ENCODE data around the gene LMBRD2. TPM values are rescaled to one million over a fixed set of nuclear protein-coding genes. Genes with fewer than 3 reads are reported as not detected.

The LMBRD2 gene
- total RNA-seq, 1 donor from 2014 or later = 6.4 TPM

- H3K36me3 Mint-ChIP-seq (ENCODE audit: low read depth, unreplicated experiment) = peaks cover 4% of the 10 kb centered on the region
- H3K4me3 ChIP-seq (ENCODE audit: insufficient read depth, low read depth, low read length) = peak overlapping the region; percentile 88
- H4K20me1 ChIP-seq (ENCODE audit: insufficient read depth, low read length) = no peaks in the 10 kb centered on the region
- FAIRE-seq = no peak
- peak overlapping the region; percentile 92 for H2AFZ ChIP-seq (ENCODE audit: low read depth, low read length)
- TF ChIP-seq CTCF (IDR thresholded peaks at IDR 0.05; ENCODE audit: insufficient read depth, low read depth, low read length) = no peak
- TF ChIP-seq EZH2 (IDR thresholded peaks at IDR 0.05; ENCODE audit: insufficient read depth, low read length) = no peak
- DNase-seq (ENCODE audit: low read depth) = peak; percentile 30
- peak overlapping the region; percentile 94 for H3K4me3 Mint-ChIP-seq (ENCODE audit: unreplicated experiment)
- peaks cover 15% of the 10 kb centered on the region for H3K4me1 Mint-ChIP-seq (ENCODE audit: low read depth, unreplicated experiment)
- H3K36me3 ChIP-seq (ENCODE audit: insufficient read depth, low read length) = no peaks in the 10 kb centered on the region
- H3K9me3 Mint-ChIP-seq (ENCODE audit: unreplicated experiment) = peaks cover 2% of the 10 kb centered on the region
- peak overlapping the region; percentile 88 for H3K4me2 ChIP-seq (ENCODE audit: low read length)
- peak overlapping the region; percentile 87 for H3K9ac ChIP-seq (ENCODE audit: low read length)
- H3K27ac Mint-ChIP-seq (ENCODE audit: unreplicated experiment) = peak overlapping the region; percentile 48
- peak overlapping the region; percentile 6 for H3K27ac ChIP-seq (ENCODE audit: low read depth, low read length)
- no peaks in the 10 kb centered on the region for H3K9me3 ChIP-seq (ENCODE audit: insufficient read depth, low read depth, low read length)
- peaks cover 39% of the 10 kb centered on the region for H3K79me2 ChIP-seq (ENCODE audit: insufficient read depth, low read length)
- H3K27me3 Mint-ChIP-seq (ENCODE audit: low read depth, unreplicated experiment) = no peaks in the 10 kb centered on the region
- H3K4me1 ChIP-seq (ENCODE audit: insufficient read depth, low read length) = peaks cover 17% of the 10 kb centered on the region
- H3K27me3 ChIP-seq (ENCODE audit: insufficient read depth, low read length) = no peaks in the 10 kb centered on the region
These were observed 832 bp downstream of the LMBRD2 start for GRCh38 chr5:36150676-36151433.

GRCh38 chr5:36147681-36148080 lies 4.0 kb downstream of the LMBRD2 start:
- H3K27ac Mint-ChIP-seq (ENCODE audit: unreplicated experiment) = no peak overlapping the region
- peaks cover 15% of the 10 kb centered on the region for H3K79me2 ChIP-seq (ENCODE audit: insufficient read depth, low read length)
- no peak for DNase-seq (ENCODE audit: low read depth)

More at GRCh38 chr5:36147681-36148080, 4.0 kb downstream of the LMBRD2 start:
- Histone ChIP-seq H3K4me2 (ENCODE audit: low read length) (no peak overlapping the region), H2AFZ (ENCODE audit: low read depth, low read length) (no peak overlapping the region), H3K9ac (ENCODE audit: low read length) (no peak overlapping the region), H3K4me1 (ENCODE audit: insufficient read depth, low read length) (peaks cover 6% of the 10 kb centered on the region), H3K4me3 (ENCODE audit: insufficient read depth, low read depth, low read length) (no peak overlapping the region), H3K27me3 (ENCODE audit: insufficient read depth, low read length) (no peaks in the 10 kb centered on the region), H3K9me3 (ENCODE audit: insufficient read depth, low read depth, low read length) (no peaks in the 10 kb centered on the region), H3K27ac (ENCODE audit: low read depth, low read length) (no peak overlapping the region), H4K20me1 (ENCODE audit: insufficient read depth, low read length) (no peaks in the 10 kb centered on the region), H3K36me3 (ENCODE audit: insufficient read depth, low read length) (no peaks in the 10 kb centered on the region)
- Mint-ChIP-seq H3K36me3 (ENCODE audit: low read depth, unreplicated experiment) (no peaks in the 10 kb centered on the region), H3K4me3 (ENCODE audit: unreplicated experiment) (no peak overlapping the region), H3K27me3 (ENCODE audit: low read depth, unreplicated experiment) (no peaks in the 10 kb centered on the region), H3K9me3 (ENCODE audit: unreplicated experiment) (no peaks in the 10 kb centered on the region), H3K4me1 (ENCODE audit: low read depth, unreplicated experiment) (peaks cover 4% of the 10 kb centered on the region)
- TF ChIP-seq CTCF (IDR thresholded peaks at IDR 0.05; ENCODE audit: insufficient read depth, low read depth, low read length) (no peak), EZH2 (IDR thresholded peaks at IDR 0.05; ENCODE audit: insufficient read depth, low read length) (no peak)
- FAIRE-seq = no peak
